Measurements from ENCODE around the gene SEMA6B.
"Not testable (repeated sequence)": the region's sequence is repeated elsewhere in the genome, so short reads cannot be mapped to it uniquely, and the experiment has no call there.

Gene SEMA6B

DNA sequence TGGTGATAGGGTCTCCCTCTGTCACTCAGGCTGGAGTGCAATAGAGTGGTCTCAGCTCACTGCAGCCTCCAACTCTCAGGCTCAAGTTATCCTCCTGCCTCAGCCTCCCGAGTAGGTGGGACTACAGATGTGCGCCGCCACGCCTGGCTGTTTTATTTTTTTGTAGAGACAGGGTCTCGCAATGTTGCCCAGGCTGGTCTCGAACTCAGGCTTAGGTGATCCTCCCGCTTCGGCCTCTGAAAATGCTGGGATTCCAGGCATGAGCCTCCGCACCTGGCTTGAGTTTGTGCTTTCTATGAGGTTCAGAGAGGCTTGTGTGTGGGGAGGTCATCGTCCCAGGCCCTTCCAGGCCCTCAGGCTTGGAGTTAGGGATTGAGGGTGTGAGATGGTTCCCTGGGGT, 40.6 kb upstream of the SEMA6B start:
- TF ChIP-seq, protein P1, sequence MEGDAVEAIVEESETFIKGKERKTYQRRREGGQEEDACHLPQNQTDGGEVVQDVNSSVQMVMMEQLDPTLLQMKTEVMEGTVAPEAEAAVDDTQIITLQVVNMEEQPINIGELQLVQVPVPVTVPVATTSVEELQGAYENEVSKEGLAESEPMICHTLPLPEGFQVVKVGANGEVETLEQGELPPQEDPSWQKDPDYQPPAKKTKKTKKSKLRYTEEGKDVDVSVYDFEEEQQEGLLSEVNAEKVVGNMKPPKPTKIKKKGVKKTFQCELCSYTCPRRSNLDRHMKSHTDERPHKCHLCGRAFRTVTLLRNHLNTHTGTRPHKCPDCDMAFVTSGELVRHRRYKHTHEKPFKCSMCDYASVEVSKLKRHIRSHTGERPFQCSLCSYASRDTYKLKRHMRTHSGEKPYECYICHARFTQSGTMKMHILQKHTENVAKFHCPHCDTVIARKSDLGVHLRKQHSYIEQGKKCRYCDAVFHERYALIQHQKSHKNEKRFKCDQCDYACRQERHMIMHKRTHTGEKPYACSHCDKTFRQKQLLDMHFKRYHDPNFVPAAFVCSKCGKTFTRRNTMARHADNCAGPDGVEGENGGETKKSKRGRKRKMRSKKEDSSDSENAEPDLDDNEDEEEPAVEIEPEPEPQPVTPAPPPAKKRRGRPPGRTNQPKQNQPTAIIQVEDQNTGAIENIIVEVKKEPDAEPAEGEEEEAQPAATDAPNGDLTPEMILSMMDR (IDR thresholded peaks at IDR 0.05; ENCODE audit: low read depth, low read length), result no peak
- no peak for DNase-seq (ENCODE audit: extremely low read depth, low read depth)

DNA sequence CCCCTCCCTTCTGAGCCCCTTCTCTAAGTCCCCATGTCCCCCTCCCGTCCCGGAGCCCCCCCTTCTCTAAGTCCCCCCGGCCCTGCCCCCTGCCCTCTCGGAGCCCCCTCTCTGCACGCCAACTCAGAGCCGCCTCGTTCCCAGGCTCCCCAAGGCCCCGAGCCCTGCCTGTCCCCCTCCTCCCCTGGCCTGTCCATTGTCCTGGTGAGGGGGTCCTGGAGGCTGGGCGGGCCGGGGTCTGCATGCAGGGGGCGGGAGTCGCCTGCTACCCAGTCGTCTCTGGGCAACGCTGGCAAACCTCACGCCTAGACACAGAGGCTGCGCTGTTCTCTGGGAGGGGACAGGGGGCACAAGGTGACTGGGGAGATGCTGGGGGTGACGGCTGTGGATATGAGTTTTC, 39.2 kb upstream of the SEMA6B start:
- DNase-seq (ENCODE audit: extremely low read depth, low read depth), result no peak

DNA sequence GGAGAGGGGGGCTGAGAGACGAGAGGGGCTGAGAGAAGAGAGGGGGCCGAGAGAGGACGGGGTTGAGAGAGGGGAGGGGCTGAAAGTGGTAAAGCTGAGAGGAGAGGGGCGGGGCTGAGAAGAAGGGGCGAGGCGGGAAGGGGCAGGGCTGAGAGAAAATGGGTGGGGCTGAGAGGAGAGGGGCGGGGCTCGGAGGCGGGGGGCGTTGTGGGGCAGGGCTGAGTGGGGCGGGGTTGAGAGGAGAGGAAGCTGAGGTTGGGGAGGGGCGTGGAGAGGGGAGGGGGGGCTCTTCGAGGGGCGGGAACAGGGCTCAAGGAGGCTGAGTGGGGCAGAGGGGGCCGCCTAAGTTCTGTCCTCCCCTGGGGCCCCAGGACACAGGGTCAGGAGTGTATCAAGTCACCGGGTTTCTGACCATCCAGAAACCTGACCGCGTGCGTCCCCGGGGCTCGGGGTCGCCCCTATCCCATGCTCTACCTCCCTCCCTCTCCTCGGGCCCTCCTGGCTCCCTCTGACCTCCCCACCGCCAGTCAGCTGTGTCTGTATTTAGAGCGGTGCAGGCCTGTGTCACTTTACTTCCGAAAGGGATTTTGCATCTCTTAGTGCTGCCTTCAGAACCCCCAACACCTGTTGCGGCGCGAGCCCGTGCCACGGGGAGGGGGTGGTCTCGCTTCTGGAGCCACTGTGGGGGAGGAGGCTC, 38.6 kb upstream of the SEMA6B start:
- TF ChIP-seq, protein P1 (IDR thresholded peaks at IDR 0.05; ENCODE audit: low read depth, low read length), result no peak
- no peak for DNase-seq (ENCODE audit: extremely low read depth, low read depth)

More for the DNA sequence above, 39.2 kb upstream of the SEMA6B start:
- TF ChIP-seq, protein P1 (IDR thresholded peaks at IDR 0.05; ENCODE audit: low read depth, low read length), result no peak

DNA sequence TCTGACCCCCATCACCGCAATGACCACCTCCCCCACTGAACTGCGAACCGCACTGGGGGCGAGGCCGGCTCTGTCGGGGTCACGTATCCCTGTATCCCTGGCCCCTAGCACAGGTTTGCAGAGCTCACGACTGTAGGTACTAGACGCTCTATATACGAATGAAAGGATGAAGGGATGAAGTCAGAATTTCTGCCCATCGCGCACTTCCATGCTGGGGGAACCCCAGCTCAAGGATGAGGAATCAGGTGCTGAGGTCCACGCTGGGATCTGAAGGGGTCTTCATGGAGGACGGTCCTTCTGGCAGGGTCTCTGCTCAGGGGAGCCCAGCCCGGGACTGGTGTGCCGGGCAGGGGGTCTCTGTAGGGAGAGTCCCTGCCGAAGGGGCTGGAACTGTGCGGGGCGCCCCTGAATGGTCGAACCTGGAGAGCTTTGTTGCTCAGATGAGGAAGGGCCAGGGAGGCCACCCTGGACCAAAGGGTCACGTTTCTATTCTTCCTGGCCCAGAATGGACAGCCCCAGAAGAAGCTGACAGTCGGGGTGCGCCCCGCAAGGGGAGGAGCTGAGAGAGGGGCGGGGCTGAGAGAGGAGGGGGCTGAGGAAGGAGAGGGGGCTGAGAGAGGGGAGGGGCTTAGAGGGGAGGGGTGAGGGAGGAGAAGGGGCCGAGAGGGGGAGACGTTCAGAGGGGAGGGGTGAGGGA, 37.9 kb upstream of the SEMA6B start:
- DNase-seq (ENCODE audit: extremely low read depth, low read depth), result no peak
- TF ChIP-seq, protein P1 (IDR thresholded peaks at IDR 0.05; ENCODE audit: low read depth, low read length), result no peak

DNA sequence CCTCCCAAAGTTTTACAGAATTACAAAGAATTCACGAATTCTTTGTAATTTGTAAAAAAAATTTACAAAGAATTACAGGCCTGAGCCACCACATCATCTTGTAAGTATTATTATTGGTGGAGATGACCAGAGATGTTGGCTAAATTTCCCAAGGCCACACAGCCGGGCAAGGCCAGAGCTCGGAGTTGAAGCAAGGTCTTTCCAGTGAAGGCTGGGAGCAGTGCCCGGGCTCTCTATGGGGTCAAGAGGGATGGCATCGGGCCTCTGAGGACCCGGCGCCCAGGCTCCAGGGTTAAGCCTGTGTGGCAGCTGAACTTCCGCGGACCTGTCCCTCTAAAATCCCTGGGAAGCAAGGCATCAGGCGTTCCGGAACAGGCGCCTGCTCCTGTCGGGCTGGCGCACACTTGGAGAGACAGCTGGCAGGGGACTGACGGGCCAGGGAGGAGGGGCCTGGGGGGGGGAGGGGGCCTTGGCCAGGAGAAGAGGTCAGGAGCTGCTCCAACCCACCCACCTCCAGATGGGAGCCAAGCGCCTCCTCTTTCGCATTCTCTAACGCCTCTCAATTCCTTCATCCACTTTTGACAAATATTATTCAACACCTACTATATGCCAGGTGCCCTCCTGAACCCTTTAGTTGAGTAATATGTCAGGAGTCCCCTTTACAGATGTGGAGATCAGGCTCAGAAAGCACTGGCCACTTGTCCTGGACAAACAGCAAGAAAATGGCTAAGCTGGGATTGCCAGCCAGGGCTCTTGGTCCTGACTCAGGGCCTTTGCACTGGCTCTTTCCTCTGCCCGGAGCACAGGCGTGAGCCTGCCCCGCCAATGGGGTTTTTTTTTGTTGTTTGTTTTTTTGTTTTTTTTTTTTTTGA, 36.8 kb upstream of the SEMA6B start:
- no peak for DNase-seq (ENCODE audit: extremely low read depth, low read depth)
- TF ChIP-seq, protein P1 (IDR thresholded peaks at IDR 0.05; ENCODE audit: low read depth, low read length), result no peak

DNA sequence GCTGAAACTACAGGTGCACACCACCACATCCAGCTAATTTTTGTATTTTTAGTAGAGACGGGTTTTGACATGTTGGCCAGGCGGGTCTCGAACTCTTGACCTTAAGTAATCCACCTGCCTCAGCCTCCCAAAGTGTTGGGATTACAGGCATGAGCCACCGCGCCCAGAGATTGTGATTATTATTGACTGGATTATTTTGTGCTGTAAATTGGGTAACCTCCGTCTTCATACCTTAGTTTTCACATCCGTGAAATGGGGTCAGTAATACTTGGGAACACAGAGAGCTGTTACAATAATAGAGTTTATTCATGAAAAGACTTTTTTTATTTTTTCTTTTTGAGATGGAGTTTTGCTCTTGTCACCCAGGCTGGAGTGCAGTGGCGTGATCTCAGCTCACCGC, 35.7 kb upstream of the SEMA6B start:
- not testable (repeated sequence) for DNase-seq (ENCODE audit: extremely low read depth, low read depth)

DNA sequence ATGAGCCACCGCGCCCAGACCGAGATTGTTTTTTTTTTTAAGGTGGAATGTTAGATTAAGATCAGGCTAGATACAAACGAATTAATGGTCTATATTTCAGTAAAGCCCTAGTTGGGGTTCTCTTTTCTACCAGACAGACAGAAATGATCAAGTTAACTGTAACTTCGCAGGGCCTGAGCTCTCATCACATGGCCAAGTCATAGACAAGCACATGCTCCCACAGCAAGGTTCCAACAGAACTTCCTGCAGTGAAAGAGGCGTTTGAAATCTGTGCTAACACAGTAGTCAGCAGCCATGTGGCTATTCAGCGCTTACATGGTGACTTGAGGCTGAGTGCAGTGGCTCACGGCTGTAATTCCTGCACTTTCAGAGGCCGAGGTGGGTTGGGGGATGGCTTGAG, 34.7 kb upstream of the SEMA6B start:
- no peak for DNase-seq (ENCODE audit: extremely low read depth, low read depth)
- TF ChIP-seq, protein P1 (IDR thresholded peaks at IDR 0.05; ENCODE audit: low read depth, low read length), result no peak

Measured in AG09319 (cell line).